Mesenchymal stem cell (in vitro differentiated cells and primary cell): Measurements from ENCODE around the gene WDR70. TPM values are rescaled to one million over a fixed set of nuclear protein-coding genes. Genes with fewer than 3 reads are reported as not detected.
"Not testable (repeated sequence)": the region's sequence is repeated elsewhere in the genome, so short reads cannot be mapped to it uniquely, and the experiment has no call there.

Experiments used
- DNase-seq: peaks from one replicate; pipeline ENCODE4 v3.0.0-alpha.2; 2013
- H2AFZ ChIP-seq: one replicate; pipeline ENCODE4 v1.6.1; 2013; ENCODE audit warnings: low read depth, mild to moderate bottlenecking, control low read depth, inconsistent platforms, low read length, moderate library complexity
- H2AK5ac ChIP-seq: 2 replicates; pipeline ENCODE4 v1.6.1; 2013; ENCODE audit warnings: low read length, moderate library complexity, mild to moderate bottlenecking, inconsistent platforms; ENCODE audit not compliant: severe bottlenecking
- H2BK120ac ChIP-seq: one replicate; pipeline ENCODE4 v1.6.1; 2013; ENCODE audit warnings: low read depth, mild to moderate bottlenecking, inconsistent platforms, low read length, moderate library complexity
- H2BK12ac ChIP-seq, 2 experiments: one replicate each; pipeline ENCODE4 v1.6.1; 2013; ENCODE audit warnings: inconsistent platforms in 2 of 2, low read length in 2 of 2, mild to moderate bottlenecking in 2 of 2, moderate library complexity in 2 of 2, control low read depth in 1 of 2
- H2BK15ac ChIP-seq: one replicate; pipeline ENCODE4 v1.6.1; 2013; ENCODE audit warnings: mild to moderate bottlenecking, low read depth, inconsistent platforms; ENCODE audit not compliant: poor library complexity, severe bottlenecking
- H2BK5ac ChIP-seq: 2 replicates; pipeline ENCODE4 v1.6.1; 2013; ENCODE audit warnings: low read depth, mild to moderate bottlenecking, low read length, control low read depth, inconsistent platforms; ENCODE audit not compliant: poor library complexity, severe bottlenecking
- H3K14ac ChIP-seq, 2 experiments: one replicate each; pipeline ENCODE4 v1.6.1; 2013; ENCODE audit warnings: inconsistent platforms in 2 of 2, low read length in 2 of 2, control low read depth in 1 of 2, mild to moderate bottlenecking in 1 of 2, moderate library complexity in 1 of 2
- H3K18ac ChIP-seq, 2 experiments: one replicate each; pipeline ENCODE4 v1.6.1; 2013; ENCODE audit warnings: inconsistent platforms in 2 of 2, low read length in 2 of 2, control low read depth in 1 of 2, low read depth in 1 of 2, mild to moderate bottlenecking in 1 of 2
- H3K23ac ChIP-seq, 2 experiments: one replicate each; pipeline ENCODE4 v1.6.1; 2013; ENCODE audit warnings: inconsistent platforms in 2 of 2, low read length in 2 of 2, mild to moderate bottlenecking in 2 of 2, moderate library complexity in 2 of 2, control low read depth in 1 of 2
- H3K27ac ChIP-seq: 2 replicates; pipeline ENCODE4 v1.5.1; 2013; ENCODE audit warnings: mild to moderate bottlenecking, moderate library complexity, low read length, control low read depth, inconsistent platforms; ENCODE audit not compliant: poor library complexity, severe bottlenecking
- H3K27me3 ChIP-seq, 2 experiments: 2 replicates each; pipeline versions ENCODE4 v1.6.1 to v1.7.0; 2013; ENCODE audit warnings: low read length in 2 of 2, mild to moderate bottlenecking in 2 of 2, moderate library complexity in 2 of 2, control low read depth in 1 of 2, inconsistent platforms in 1 of 2; ENCODE audit not compliant: control insufficient read depth in 1 of 2, insufficient read depth in 1 of 2
- H3K36me3 ChIP-seq, 2 experiments: 2 replicates each; pipeline versions ENCODE4 v1.6.1 to v1.7.0; 2013; ENCODE audit warnings: low read length in 2 of 2, control low read depth in 1 of 2, inconsistent platforms in 1 of 2, low read depth in 1 of 2, mild to moderate bottlenecking in 1 of 2; ENCODE audit not compliant: insufficient read depth in 2 of 2, control insufficient read depth in 1 of 2
- H3K4ac ChIP-seq, 2 experiments: one replicate each; pipeline ENCODE4 v1.6.1; 2013; ENCODE audit warnings: inconsistent platforms in 2 of 2, low read length in 2 of 2, mild to moderate bottlenecking in 2 of 2, moderate library complexity in 2 of 2, control low read depth in 1 of 2, low read depth in 1 of 2
- H3K4me1 ChIP-seq: 2 replicates; pipeline ENCODE4 v1.6.1; 2013; ENCODE audit warnings: low read depth, low read length, control low read depth; ENCODE audit not compliant: control insufficient read depth, insufficient read depth
- H3K4me2 ChIP-seq: 2 replicates; pipeline ENCODE4 v1.6.1; 2013; ENCODE audit warnings: low read length, mild to moderate bottlenecking, inconsistent platforms; ENCODE audit not compliant: poor library complexity, severe bottlenecking
- H3K4me3 ChIP-seq, 2 experiments: 2 replicates each; pipeline versions ENCODE4 v1.5.1 to v1.7.0; 2013; ENCODE audit warnings: low read length in 2 of 2, mild to moderate bottlenecking in 2 of 2, control low read depth in 1 of 2, low read depth in 1 of 2; ENCODE audit not compliant: insufficient read depth in 1 of 2
- H3K79me1 ChIP-seq: replicated peaks from 2 replicates; pipeline ENCODE4 v1.6.1; 2013; ENCODE audit warnings: mild to moderate bottlenecking, control low read depth, low read length, inconsistent platforms; ENCODE audit not compliant: poor library complexity, severe bottlenecking
- H3K9ac ChIP-seq: 2 replicates; pipeline ENCODE4 v1.7.0; 2013; ENCODE audit warnings: mild to moderate bottlenecking, low read length, moderate library complexity
- H3K9me3 ChIP-seq: 2 replicates; pipeline ENCODE4 v1.7.0; 2013; ENCODE audit warnings: mild to moderate bottlenecking, low read length; ENCODE audit not compliant: control insufficient read depth
- H4K8ac ChIP-seq: one replicate; pipeline ENCODE4 v1.6.1; 2013; ENCODE audit warnings: inconsistent platforms, mild to moderate bottlenecking, low read length, moderate library complexity
- H4K91ac ChIP-seq: one replicate; pipeline ENCODE4 v1.6.1; 2013; ENCODE audit warnings: mild to moderate bottlenecking, low read length, inconsistent platforms
- WGBS: methylation state at CpG from one replicate; pipeline ENCODE4 v1.1.7; 2013; ENCODE audit warnings: mixed read lengths; 5-methylcytosine and 5-hydroxymethylcytosine counted together
- small RNA-seq: library from polyadenylated mRNA; stranded (forward); fragments of <200 nt; extraction: miRNeasy Mini kit (QIAGEN cat#:217004); gene quantifications from one replicate; pipeline ENCODE3, GENCODE V24; 2013; ENCODE audit warnings: low read depth

WDR70 gene

GRCh38 chr5:37796435-37796834, 417.3 kb downstream of the WDR70 start:
- H3K4me1 ChIP-seq, H3K36me3 ChIP-seq, H3K27ac ChIP-seq, H3K9ac ChIP-seq, H3K14ac ChIP-seq, DNase-seq, H2BK5ac ChIP-seq, H3K4ac ChIP-seq, H3K4me3 ChIP-seq, H2BK15ac ChIP-seq, H4K91ac ChIP-seq, H3K27me3 ChIP-seq, H3K23ac ChIP-seq, H4K8ac ChIP-seq, H3K4me2 ChIP-seq, H2AFZ ChIP-seq, H2BK120ac ChIP-seq, H2AK5ac ChIP-seq, H3K79me1 ChIP-seq, H2BK12ac ChIP-seq, H3K18ac ChIP-seq: not testable (repeated sequence)
- 100% methylated on average over 1 of the region's 1 CpG for WGBS
- H3K9me3 ChIP-seq: peaks cover 27% of the 10 kb centered on the region

GRCh38 chr5:37799865-37800421, 420.8 kb downstream of the WDR70 start:
- peak; percentile 73 for DNase-seq
- Histone ChIP-seq H3K79me1 (no peaks in the 10 kb centered on the region), H3K4me1 (no peaks in the 10 kb centered on the region), H2BK15ac (no peak overlapping the region), H4K91ac (no peak overlapping the region), H2AK5ac (no peak overlapping the region), H2BK12ac (no peak overlapping the region), H3K4ac (peak overlapping the region in 1 of 2 experiments; percentile 55), H2AFZ (peak overlapping the region; percentile 3), H3K9ac (no peak overlapping the region), H2BK5ac (no peak overlapping the region), H3K36me3 (no peaks in the 10 kb centered on the region), H3K14ac (no peak overlapping the region), H4K8ac (no peak overlapping the region), H3K4me3 (no peak overlapping the region), H3K9me3 (peaks cover 15% of the 10 kb centered on the region), H3K27me3 (no peaks in the 10 kb centered on the region), H3K18ac (no peak overlapping the region), H3K27ac (no peak overlapping the region), H3K23ac (no peak overlapping the region), H3K4me2 (no peak overlapping the region), H2BK120ac (no peak overlapping the region)
- 83% methylated on average over 2 of the region's 2 CpGs for WGBS

- Histone ChIP-seq H2AK5ac (no peak overlapping the region), H2BK5ac (no peak overlapping the region), H3K23ac (no peak overlapping the region), H3K18ac (no peak overlapping the region), H4K8ac (no peak overlapping the region), H2BK15ac (no peak overlapping the region), H3K4me3 (no peak overlapping the region), H3K14ac (no peak overlapping the region), H3K36me3 (no peaks in the 10 kb centered on the region), H2BK120ac (no peak overlapping the region), H3K27ac (no peak overlapping the region), H3K9ac (no peak overlapping the region), H3K4ac (no peak overlapping the region), H3K4me2 (no peak overlapping the region), H3K9me3 (peaks cover 4% of the 10 kb centered on the region), H3K4me1 (no peaks in the 10 kb centered on the region), H2AFZ (no peak overlapping the region), H3K79me1 (no peaks in the 10 kb centered on the region), H4K91ac (no peak overlapping the region), H2BK12ac (no peak overlapping the region), H3K27me3 (no peaks in the 10 kb centered on the region)
- WGBS: 100% methylated on average over 2 of the region's 2 CpGs
- no peak for DNase-seq
Measured at GRCh38 chr5:37801521-37801920, 422.4 kb downstream of the WDR70 start.

Small RNAs within 50 kb of the gene (small RNA-seq; reads per million reads assigned to genes)
- gene RNU6-1190P (not detected), gene RNU6-484P (not detected)
